GM18498 (cell line): Measurements from ENCODE around the gene ASF1A.
A peak's percentile ranks its signal among the peaks of the same experiment; 100 is the strongest.
"Not testable (repeated sequence)": the region's sequence is repeated elsewhere in the genome, so short reads cannot be mapped to it uniquely, and the experiment has no call there.

ENCODE experiments used
- ATAC-seq: cut with Tn5 transposase; IDR thresholded peaks from one replicate; pipeline ENCODE4 v1.9.1; 2021; ENCODE audit warnings: mild to moderate bottlenecking, moderate library complexity; ENCODE audit not compliant: unreplicated experiment

Gene ASF1A

DNA sequence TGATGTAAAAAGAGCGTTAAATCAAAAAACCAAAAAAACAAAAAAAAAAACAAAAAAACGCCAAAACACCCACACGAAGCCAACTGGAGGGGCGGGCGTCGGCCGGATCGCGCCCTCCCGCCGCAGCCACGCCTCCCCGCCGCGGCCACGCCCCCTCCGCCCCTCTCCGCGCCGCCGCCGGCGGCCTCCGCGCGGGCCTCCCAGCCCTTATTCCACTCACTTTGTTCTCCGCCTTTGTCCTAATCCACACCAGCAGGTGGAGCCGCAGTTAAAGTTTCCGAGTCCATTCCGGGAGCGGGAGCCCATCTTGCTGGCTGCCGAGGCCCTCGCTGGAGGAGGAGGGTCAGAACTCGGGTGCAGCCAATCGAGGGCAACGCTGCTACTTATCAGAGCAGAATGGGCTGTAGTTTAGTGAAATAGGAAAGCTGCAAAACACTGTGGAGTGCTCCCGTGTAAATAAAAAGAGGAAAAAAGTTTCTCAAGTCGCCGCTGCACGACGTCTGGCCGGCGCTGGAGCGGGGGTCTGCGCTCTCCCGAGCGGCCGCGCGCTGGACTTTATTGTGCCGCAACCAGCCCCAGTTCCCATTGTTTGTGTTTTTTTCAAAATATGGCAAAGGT is at the start of gene ASF1A:
ASF1A (plus strand) TSS at position 346 of the 618 bp plus-strand sequence; CDS start at position 608, 262 bp downstream.
- ATAC-seq, result peak; percentile 72

DNA sequence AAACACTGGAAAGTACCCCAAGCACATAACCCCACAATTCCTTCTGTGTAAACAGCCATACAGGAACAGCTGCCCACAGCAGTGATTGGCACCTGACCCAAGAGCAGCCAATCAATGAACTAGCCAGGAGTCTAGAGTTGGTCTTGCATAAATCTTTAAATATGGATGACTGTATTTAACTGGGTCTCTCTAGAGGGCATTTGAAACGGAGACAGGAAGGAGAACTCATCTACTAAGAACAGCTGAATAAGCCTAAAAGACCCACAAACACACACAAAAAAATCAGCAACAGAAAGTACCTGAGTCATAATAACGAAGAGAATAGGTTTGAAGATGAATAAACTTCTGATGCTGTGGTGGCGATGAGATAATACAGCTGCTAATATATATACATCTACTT is 49.0 kb upstream of the ASF1A start:
- ATAC-seq, result peak; percentile 48

DNA sequence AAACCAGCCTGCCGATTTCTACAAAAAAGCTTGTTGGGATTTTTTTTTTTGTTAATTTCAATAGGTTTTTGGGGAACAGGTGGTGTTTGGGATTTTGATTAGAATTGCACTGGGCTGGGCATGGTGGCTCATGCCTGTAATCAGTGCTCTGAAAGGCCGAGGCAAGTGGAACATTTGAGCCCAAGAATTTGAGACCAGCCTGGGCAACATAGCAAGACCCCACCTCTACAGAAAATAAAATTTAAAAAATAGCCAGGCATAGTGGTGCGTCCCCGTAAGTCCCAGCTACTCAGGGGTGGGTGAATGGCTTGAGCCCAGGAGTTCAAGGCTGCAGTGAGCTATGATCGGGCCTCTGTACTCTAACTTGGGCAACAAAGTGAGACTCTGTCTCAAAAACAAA is 40.5 kb upstream of the ASF1A start:
- ATAC-seq, result no peak

DNA sequence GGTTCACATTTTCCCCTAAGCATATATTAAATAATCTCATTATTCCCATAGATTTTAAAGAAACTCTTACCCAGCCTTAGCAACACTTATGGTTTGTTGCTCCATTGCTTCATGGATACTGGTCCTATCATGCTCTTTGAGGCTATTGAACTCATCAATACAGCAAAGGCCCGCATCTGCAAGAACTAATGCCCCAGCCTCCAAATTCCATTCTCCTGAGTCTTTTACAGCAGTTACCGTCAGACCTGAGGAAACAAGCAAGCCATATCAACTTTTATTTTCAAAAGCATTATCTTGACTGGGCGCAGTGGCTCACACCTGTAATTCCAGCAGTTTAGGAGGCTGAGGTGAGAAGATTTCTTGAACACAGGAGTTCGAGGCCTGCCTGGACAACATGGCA is 37.7 kb upstream of the ASF1A start:
- no peak for ATAC-seq

DNA sequence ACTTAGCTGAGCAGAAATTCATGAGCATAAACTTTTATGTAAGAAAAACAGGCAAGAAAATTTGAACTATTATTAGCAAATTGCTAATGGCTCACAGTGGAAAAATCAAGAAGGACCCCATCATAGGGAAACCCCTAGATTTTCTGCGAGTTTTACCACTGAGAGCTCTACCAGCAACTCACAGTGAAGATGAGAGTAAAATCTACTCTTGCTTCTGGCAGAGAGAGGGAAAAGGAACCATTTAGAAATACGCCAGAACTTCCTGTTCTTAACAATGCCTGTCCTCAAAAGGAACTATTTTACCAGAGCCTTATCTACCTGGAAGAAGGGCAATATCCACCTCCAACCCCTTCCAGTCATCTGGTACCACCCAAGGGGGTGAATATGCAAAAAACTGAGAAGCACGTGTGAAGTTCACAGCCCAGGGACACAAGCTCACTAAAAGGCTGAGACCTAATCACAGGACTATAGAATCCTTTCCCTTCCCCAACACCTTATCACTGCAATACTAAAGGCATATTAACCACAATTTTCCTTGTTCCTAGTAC is 34.4 kb upstream of the ASF1A start:
- ATAC-seq, result no peak

DNA sequence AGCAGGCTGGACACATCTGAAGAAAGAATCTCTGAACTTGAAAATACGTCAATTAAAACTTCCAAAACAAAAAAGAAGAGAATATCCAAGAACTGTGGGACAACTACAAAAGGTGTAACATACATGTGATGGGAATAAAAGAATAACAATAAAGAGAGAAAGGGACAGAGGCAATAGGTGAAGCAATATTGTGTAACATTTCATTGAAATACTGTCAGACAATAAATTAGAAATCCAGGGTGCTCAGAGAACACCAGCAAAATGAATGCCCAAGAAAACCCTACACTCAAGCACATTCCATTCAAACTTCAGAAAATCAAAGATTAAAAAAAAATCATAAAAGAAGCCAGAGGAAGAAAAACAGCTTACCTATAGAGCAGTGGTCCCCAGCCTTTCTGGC is 33.6 kb upstream of the ASF1A start:
- no peak for ATAC-seq

DNA sequence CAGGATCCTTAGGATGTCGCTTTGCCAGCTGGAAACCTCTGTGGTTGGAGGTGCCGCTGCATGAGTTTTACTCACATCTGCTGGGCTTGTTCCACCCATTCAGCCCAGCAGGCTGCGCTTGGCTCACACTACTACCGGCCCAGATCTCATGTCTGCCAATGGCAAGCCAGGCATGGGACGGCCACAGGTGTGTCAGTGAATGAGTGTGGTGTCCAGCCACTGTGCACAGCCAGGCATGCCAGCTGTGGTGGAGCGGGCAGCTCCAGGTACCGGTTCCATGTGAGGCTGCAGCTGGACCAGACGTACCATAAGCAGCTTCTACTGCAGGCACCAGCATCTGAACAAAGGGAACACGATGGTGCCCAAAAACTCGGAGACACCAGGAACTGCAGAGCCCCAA is 33.1 kb upstream of the ASF1A start:
- ATAC-seq, result no peak

DNA sequence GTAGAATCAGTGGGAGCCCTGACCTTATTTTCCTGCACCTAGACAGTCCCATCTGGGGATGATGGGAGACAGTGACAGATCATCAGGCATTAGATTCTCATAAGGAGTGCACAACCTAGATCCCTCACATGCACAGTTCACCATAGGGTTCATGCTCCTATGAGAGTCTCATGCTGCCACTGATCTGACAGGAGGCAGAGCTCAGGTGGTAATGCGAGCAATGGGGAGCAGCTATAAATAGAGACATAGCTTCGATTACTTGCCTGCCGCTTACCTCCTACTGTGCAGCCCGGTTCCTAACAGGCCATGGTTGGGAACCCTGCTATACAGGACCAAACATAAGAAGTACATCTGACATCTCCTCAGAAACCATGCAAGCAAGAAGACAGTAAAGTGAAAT is 31.5 kb upstream of the ASF1A start:
- ATAC-seq, result no peak

DNA sequence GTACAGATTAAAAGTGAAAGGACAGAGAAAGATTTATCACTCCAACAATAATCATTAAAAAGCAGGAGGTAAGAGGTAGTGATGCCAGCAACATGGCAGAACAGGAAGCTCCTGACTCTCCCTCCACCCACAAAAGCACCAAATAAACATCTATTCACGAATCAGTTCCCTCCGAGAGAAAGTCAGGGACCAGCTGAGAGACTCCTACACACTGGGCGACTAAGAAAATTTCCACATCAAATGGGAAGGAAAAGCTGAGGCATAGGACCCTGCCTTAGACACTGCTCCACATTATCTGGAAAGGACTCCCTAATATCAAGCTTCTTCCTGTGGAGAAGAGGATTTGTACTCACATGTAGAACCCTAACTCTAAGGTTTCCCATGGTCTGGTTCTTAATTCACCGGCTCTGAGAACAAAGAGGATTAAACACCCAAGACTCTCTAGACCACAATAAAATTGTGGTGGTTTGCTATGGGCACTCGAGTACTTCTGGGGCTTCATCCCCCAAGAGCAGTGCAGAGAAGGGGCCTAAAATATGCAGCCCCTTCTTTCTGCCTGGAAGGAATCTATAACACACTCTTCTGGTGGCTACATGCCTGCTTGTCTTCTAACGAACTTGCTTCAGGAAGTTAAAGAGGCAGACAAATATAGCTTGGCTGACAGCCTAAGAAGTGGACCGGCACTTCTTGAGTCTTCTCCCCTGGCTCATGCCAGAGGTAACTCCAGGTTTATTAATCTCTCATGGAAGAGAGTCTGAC is 29.4 kb upstream of the ASF1A start:
- ATAC-seq, result no peak

DNA sequence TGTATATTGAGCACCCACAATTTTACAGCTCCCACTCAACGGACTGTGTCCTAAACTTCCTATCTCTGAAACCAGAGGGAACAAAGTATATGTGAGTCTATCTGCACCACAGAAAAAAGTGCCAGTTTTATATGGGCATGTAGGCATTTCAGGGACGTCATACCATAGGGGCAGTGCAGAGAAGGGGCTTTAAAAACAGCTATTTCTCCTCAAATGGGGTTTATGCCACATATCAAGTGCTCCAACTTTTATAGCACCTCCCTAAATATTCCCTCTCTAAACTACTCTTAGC is 28.9 kb upstream of the ASF1A start:
- no peak for ATAC-seq

DNA sequence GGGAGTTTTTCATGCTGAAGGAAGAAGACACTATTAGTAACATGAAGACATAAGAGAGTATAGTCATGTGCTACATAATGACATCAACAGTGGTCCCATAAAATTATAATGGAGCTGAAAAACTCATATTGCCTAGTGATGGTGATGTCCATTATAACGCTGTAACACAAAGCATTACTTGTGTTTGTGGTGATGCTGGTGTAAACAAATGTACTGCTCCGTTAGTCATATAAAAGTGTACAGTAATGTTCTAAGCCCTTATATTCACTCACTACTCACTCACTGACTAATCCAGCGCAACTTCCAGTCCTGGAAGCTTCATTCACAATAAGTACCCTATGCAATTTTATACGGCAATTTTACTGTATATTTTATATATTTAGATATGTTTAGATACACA is 26.8 kb upstream of the ASF1A start:
- ATAC-seq, result no peak

DNA sequence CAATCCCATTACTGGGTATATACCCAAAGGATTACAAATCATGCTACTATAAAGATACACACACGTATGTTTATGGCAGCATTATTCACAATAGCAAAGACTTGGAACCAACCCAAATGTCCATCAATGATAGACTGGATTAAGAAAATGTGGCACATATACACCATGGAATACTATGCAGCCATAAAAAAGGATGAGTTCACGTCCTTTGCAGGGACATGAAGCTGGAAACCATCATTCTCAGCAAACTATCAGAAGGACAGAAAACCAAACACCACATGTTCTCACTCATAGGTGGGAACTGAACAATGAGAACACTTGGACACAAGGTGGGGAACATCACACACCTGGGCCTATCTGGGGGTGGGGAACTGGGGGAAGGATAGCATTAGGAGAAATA is 25.1 kb upstream of the ASF1A start:
- not testable (repeated sequence) for ATAC-seq

DNA sequence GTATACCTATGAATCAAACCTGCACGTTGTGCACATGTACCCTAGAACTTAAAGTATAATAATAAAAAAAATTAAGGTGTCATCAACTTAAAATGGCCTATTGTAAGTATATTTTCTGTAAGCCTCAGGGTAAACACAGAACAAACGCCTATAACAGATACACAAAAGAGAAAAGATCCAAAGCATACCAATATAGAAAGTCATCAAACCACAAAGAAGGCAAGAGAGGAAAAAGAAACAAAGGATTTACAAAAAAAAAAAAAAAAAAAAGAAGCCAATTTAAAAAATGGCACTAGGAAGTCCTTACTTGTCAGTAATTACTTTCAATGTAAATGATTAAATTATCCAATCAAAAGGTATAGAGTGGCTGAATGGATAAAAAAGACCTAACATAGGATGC is 24.6 kb upstream of the ASF1A start:
- ATAC-seq, result no peak

DNA sequence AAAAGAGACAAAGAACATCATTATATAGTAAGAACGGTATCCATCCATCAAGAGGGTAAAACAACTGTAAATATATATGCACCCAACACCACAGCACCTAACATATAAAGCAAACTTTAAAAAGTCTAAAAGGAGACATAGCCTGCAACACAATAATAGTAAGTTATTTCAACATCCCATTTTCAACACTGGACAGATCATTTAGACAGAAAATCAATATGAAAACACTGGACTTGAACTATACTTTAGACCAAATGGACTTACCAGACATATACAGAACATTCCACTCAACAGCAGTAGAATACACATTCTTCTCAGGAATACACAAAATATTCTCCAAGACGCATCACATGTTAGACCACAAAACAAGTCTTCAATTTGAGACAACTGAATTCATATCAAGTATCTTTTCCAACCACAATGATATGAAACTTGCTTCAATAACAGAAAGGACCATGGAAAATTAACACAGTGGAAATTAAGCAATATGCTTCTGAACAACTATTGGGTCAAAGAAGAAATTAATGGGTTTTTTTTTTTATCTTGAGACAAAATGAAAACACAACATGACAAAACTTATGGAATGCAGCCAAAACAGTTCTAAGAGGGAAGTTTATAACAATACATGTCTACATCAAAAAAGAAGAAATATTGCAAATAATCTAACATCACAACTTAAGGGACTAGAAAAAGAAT is 23.9 kb upstream of the ASF1A start:
- no peak for ATAC-seq

DNA sequence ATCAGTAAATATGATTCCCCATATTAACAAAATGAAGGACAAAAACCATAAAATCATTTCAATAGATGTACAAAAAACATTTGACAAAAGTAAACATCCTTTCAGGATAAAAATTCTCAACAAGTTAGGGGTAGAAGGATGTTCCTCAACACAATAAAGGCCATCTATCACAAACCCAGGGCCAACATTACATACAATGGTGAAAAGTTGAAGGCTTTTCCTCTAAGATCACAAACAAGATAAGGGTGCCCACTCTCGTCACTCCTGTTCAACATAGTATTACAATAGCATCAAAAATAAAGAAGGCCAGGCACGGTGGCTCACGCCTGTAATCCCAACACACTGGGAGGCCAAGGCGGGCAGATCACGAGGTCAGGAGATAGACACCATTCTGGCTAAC is 22.6 kb upstream of the ASF1A start:
- ATAC-seq, result no peak

DNA sequence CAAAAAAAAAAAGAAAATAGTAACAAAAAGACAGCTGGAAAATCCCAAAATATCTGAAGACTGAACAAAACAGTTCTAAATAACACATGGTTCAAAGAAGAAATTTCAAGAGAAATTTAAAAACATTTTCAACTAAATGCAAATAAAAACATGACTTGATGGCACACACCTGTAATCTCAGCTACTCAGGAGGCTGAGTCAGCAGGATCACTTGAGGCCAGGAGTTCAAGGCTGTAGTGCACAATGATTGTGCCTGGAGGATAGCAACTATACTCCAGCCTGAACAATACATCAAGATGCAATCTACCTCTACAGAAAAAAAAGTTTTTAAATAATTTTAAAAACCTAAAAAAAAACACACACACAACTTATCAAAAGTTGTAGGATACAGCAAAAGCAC is 21.6 kb upstream of the ASF1A start:
- ATAC-seq, result no peak

DNA sequence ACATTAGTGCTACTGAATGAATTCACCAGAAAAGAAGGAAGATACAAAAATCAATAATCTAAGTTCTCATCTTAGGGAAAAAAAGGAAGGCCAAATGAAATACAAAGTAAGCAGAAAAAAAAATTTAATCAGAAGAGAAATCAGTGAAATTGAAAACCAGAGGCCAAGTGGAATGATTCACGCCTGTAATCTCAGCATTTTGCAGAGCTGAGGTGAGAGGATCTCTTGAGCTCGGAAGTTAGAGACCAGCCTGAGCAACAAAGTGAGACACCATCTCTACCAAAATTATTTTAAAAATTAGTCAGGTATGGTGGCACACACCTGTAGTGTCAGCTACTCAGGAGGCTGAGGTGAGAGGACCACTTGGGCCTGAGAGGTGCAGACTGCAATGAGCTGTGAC is 21.2 kb upstream of the ASF1A start:
- no peak for ATAC-seq

DNA sequence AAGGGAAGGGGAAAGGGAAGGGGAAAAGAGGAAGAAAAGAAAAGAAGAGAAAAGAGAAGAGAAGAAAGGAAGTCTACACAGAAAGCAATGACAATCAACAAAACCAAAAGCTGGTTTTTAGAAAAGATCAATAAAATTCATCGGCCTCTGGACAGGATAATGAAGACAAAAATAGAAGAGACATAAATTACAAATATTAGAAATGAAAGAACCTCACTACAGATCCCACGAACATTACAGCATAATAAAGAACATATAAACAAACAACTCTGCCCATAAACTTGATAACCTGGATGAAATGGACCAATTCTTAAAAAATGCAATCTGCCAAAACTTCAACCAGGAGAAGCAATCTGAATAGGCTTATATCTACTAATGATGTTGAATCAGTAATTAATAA is 20.7 kb upstream of the ASF1A start:
- no peak for ATAC-seq

DNA sequence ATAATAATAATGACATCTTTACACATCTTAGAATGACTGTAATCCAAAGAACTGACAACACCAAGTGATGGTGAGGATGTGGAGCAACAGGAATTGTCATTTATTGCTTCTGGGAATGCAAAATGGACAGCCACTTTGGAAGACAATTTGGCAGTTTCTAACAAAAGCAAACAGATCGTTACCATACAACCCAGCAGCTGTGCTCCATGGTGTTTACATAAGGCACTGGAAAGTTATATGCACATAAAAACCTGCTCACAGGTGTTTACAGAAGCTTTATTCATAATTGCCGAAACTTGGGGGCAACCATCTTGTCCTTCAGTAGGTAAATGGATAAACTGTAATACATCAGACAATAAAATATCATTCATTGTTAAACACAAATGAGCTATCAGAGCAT is 18.3 kb upstream of the ASF1A start:
- ATAC-seq, result no peak

DNA sequence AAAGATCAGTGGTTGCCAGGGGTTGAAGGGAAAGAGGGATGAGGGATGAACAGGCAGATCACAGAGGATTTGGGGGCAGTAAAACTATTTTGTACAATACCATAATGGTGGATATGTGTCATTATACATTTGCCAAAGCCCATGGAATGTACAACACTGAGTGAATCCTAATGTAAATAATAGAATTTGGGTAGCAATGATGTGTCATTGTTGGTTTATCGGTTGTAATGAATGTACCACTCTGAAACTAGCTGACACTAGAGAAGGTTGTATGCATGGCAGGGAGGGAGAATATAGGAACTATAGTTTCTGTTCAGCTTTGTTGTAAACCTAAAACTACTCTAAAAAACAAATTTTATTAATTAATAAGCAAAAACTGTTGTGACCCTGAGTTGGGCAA is 17.8 kb upstream of the ASF1A start:
- no peak for ATAC-seq

DNA sequence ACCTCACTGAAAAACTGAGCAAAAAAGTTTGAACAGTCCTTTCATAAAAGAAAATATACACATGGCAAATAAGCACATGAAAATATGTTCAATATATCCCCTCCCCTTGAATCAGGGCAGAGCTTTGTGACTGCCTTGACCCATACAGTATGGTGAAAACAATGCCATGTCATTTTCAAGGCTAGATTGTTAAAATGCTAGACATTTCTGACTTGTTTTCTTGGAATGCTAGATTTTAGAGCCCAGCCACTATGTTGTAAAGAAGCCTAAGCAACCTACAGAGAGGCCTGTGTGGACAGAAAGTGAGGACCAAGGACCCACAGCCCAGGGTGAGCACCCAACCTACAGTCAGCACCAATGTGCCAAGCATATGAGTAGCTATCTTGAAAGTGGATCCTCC is 17.1 kb upstream of the ASF1A start:
- no peak for ATAC-seq

DNA sequence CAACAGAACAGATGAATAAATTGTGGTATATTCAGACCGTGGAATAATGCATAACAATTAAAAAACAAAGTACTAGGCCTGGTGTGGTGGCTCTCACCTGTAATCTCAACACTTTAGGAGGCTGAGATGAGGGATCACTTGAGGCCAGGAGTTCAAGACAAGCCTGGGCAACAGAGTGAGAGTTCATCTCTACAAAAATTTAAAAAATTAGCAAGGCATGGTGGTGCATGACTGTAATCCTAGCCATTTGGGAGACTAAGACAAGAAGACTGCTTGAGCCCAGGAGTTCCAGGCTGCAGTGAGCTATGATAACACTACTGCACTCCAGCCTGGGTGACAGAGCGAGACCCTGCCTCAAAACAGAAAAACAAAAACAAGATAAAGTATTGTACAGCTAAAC is 16.1 kb upstream of the ASF1A start:
- no peak for ATAC-seq
